T-cell (primary cell): Measurements from ENCODE around the gene SYNM. TPM values are rescaled to one million over a fixed set of nuclear protein-coding genes. Genes with fewer than 3 reads are reported as not detected.
"Not testable (repeated sequence)": the region's sequence is repeated elsewhere in the genome, so short reads cannot be mapped to it uniquely, and the experiment has no call there.

Experiments
- ATAC-seq, 4 experiments: fragments of 200-7000 bp in 3 of 4; fragments of 150-1000 bp in 1 of 4; cut with Tn5 transposase; replicated peaks in 1 of 4; 1 replicate in 3 of 4; 2 replicates in 1 of 4; pipeline ENCODE4 v1.10.0; 2021; ENCODE audit warnings: moderate library complexity in 3 of 4, mild to moderate bottlenecking in 2 of 4, moderate number of reproducible peaks in 1 of 4
- CTCF ChIA-PET, 2 donors: fragments of 300-600 bp; sonication (Branson Sonifier 250); formaldehyde crosslinking; loops; one replicate each; lab custom pipeline; 2022; ENCODE audit warnings: antibody characterized with exemption in 2 of 2; lab: Charles Lee
- POLR2A ChIA-PET, 2 donors: fragments of 300-600 bp; sonication (Branson Sonifier 250); formaldehyde crosslinking; loops; one replicate each; lab custom pipeline; 2022; ENCODE audit warnings: antibody characterized with exemption in 2 of 2; lab: Charles Lee
- DNase-seq, 35 experiments: peaks; one replicate each; pipeline versions ENCODE4 v3.0.0 to v3.0.0-alpha.2; 2013 to 2023
- H3K27ac ChIP-seq: one replicate; pipeline ENCODE4 v1.5.1; 2013; ENCODE audit warnings: low read length
- H3K27me3 ChIP-seq, 2 experiments: replicated peaks in 1 of 2; 1 replicate in 1 of 2; 2 replicates in 1 of 2; pipeline versions ENCODE4 v1.6.1 to v1.7.0; 2013; ENCODE audit warnings: low read length in 1 of 2, mixed read lengths in 1 of 2; ENCODE audit not compliant: control insufficient read depth in 2 of 2, insufficient read depth in 2 of 2; ENCODE audit errors: extremely low read depth in 1 of 2
- H3K36me3 ChIP-seq, 2 donors: 1 replicate in 1 of 2; 2 replicates in 1 of 2; pipeline versions ENCODE4 v1.6.1 to v1.7.0; 2013; ENCODE audit warnings: low read length in 1 of 2; ENCODE audit not compliant: control insufficient read depth in 2 of 2, insufficient read depth in 1 of 2; ENCODE audit errors: extremely low read depth in 1 of 2
- H3K4me1 ChIP-seq, 2 experiments: 1 replicate in 1 of 2; 2 replicates in 1 of 2; pipeline versions ENCODE4 v1.6.1 to v1.7.0; 2013; ENCODE audit warnings: low read length in 2 of 2, mixed read lengths in 1 of 2; ENCODE audit not compliant: insufficient read depth in 2 of 2, control insufficient read depth in 1 of 2; ENCODE audit errors: extremely low read depth in 1 of 2
- H3K4me3 ChIP-seq, 2 donors: 1 replicate in 1 of 2; 2 replicates in 1 of 2; pipeline versions ENCODE4 v1.5.1 to v1.7.0; 2013; ENCODE audit warnings: mild to moderate bottlenecking in 2 of 2, low read length in 1 of 2, moderate library complexity in 1 of 2; ENCODE audit not compliant: control insufficient read depth in 1 of 2; ENCODE audit errors: extremely low read depth in 1 of 2
- H3K9me3 ChIP-seq: 2 replicates; pipeline ENCODE4 v1.7.0; 2013
- H3K27ac Mint-ChIP-seq, 2 donors: one replicate each; pipeline ENCODE4 v1.8.0; 2020 to 2021; ENCODE audit warnings: mild to moderate bottlenecking in 2 of 2, mixed read lengths in 2 of 2
- H3K27me3 Mint-ChIP-seq, 2 donors: one replicate each; pipeline ENCODE4 v1.8.0; 2021 to 2022; ENCODE audit warnings: mixed read lengths in 2 of 2
- H3K36me3 Mint-ChIP-seq: one replicate; pipeline ENCODE4 v1.8.0; 2021; ENCODE audit warnings: mixed read lengths
- H3K4me1 Mint-ChIP-seq, 3 donors: one replicate each; pipeline ENCODE4 v1.8.0; 2020 to 2022; ENCODE audit warnings: mixed read lengths in 3 of 3, mild to moderate bottlenecking in 1 of 3
- H3K4me3 Mint-ChIP-seq, 3 donors: one replicate each; pipeline ENCODE4 v1.8.0; 2020 to 2022; ENCODE audit warnings: mild to moderate bottlenecking in 3 of 3, mixed read lengths in 3 of 3, moderate library complexity in 3 of 3
- H3K9me3 Mint-ChIP-seq, 3 donors: one replicate each; pipeline ENCODE4 v1.8.0; 2020 to 2022; ENCODE audit warnings: mixed read lengths in 3 of 3
- WGBS: methylation state at CpG from one replicate; pipeline ENCODE4 v1.1.5; 2013; ENCODE audit warnings: missing lambda C conversion rate; ENCODE audit not compliant: insufficient coverage; 5-methylcytosine and 5-hydroxymethylcytosine counted together
- total RNA-seq, 35 experiments: library from RNA in 6 of 35; stranded (reverse) in 6 of 35; fragments of 120-200 nt in 1 of 35; gene quantifications; one replicate each; pipeline versions ENCODE4 v1.2.1 to v1.2.4 and lab custom pipeline; 2013 to 2026

SYNM gene
- total RNA-seq, 5 donors from 2014 or later (not counting 1 experiment from before 2014, with no cell fraction given) = 3.7 to 7.3 (median 4.2) TPM

- H3K27me3 ChIP-seq = peaks cover 0 to 46% of the 10 kb centered on the region in 2 experiments
- 5% methylated on average over 77 of the region's 86 CpGs for WGBS
- no peak overlapping the region for H3K27ac ChIP-seq
- POLR2A ChIA-PET = interaction anchor here in 1 of 2 donors (0.6 kb wide), 1 partner anchor 361 kb away, joined by 5 read pairs; no protein-coding TSS in a partner anchor
- Mint-ChIP-seq H3K4me1 (peaks cover 4 to 11% (median 10%) of the 10 kb centered on the region in 3 donors), H3K27me3 (peaks cover 35 to 56% of the 10 kb centered on the region in 2 donors), H3K27ac (no peak overlapping the region), H3K36me3 (no peaks in the 10 kb centered on the region), H3K9me3 (no peaks in the 10 kb centered on the region), H3K4me3 (peak overlapping the region; percentile 62 to 73 (median 66))
- H3K36me3 ChIP-seq = no peaks in the 10 kb centered on the region
- H3K4me3 ChIP-seq = peak overlapping the region; percentile 40 to 73
- ATAC-seq (peak; percentile 75 to 81 (median 78)), DNase-seq (peak in 26 of 35 experiments; percentile 2 to 66 (median 25))
- peaks cover 0 to 13% of the 10 kb centered on the region in 2 experiments for H3K4me1 ChIP-seq
- CTCF ChIA-PET = interaction anchor here (0.6 to 1.6 kb wide), 5 partner anchors 9 to 398 kb away, joined by 3 to 6 read pairs (median 3); no protein-coding TSS in a partner anchor
- H3K9me3 ChIP-seq = no peaks in the 10 kb centered on the region
Observed at GRCh38 chr15:99059010-99059981, 45.6 kb upstream of the SYNM start.

- H3K36me3 ChIP-seq, ATAC-seq, H3K27ac Mint-ChIP-seq, H3K4me3 ChIP-seq, H3K9me3 ChIP-seq, H3K27ac ChIP-seq, DNase-seq, POLR2A ChIA-PET, H3K36me3 Mint-ChIP-seq, H3K9me3 Mint-ChIP-seq: not testable (repeated sequence)
- Histone ChIP-seq H3K27me3 (peaks cover 0 to 46% of the 10 kb centered on the region in 2 experiments), H3K4me1 (peaks cover 0 to 13% of the 10 kb centered on the region in 2 experiments)
- Mint-ChIP-seq H3K4me1 (peaks cover 4 to 11% (median 10%) of the 10 kb centered on the region in 3 donors), H3K27me3 (peaks cover 35 to 60% of the 10 kb centered on the region in 2 donors), H3K4me3 (peak overlapping the region in 1 of 3 donors; percentile 73)
- whole genome bisulfite sequencing = 100% methylated on average over 4 of the region's 18 CpGs
- CTCF ChIA-PET = interaction anchor here in 1 of 2 donors (0.7 kb wide), 1 partner anchor 840 kb away, joined by 3 read pairs; no protein-coding TSS in a partner anchor
Observed at GRCh38 chr15:99060186-99060585, 44.7 kb upstream of the SYNM start.

- H3K4me1 Mint-ChIP-seq = peaks cover 4 to 11% (median 10%) of the 10 kb centered on the region in 3 donors
- DNase-seq = no peak
- peaks cover 27 to 58% of the 10 kb centered on the region in 2 donors for H3K27me3 Mint-ChIP-seq
- Histone ChIP-seq H3K27me3 (peaks cover 0 to 44% of the 10 kb centered on the region in 2 experiments), H3K4me1 (peaks cover 0 to 13% of the 10 kb centered on the region in 2 experiments), H3K9me3 (no peaks in the 10 kb centered on the region), H3K36me3 (no peaks in the 10 kb centered on the region), H3K4me3 (no peak overlapping the region), H3K27ac (no peak overlapping the region)
- H3K9me3 Mint-ChIP-seq = no peaks in the 10 kb centered on the region
- no peak overlapping the region for H3K4me3 Mint-ChIP-seq
- CTCF ChIA-PET = interaction anchor here in 1 of 2 donors (1.3 kb wide), 1 partner anchor 11 kb away, joined by 3 read pairs; no protein-coding TSS in a partner anchor
- no peak for ATAC-seq
- H3K36me3 Mint-ChIP-seq = no peaks in the 10 kb centered on the region
- WGBS = no CpG with 5 or more reads among the region's 5 CpGs
- no peak overlapping the region for H3K27ac Mint-ChIP-seq
- POLR2A ChIA-PET = no interaction called here
Observed at GRCh38 chr15:99062226-99062625, 42.7 kb upstream of the SYNM start.

GRCh38 chr15:99068186-99068585, 36.7 kb upstream of the SYNM start:
- POLR2A ChIA-PET = no interaction called here
- no peaks in the 10 kb centered on the region for H3K36me3 Mint-ChIP-seq

GRCh38 chr15:99070208-99070607, 34.7 kb upstream of the SYNM start:
- H3K9me3 ChIP-seq = no peaks in the 10 kb centered on the region
- no peaks in the 10 kb centered on the region for H3K36me3 ChIP-seq
- H3K27me3 ChIP-seq = peaks cover 0 to 14% of the 10 kb centered on the region in 2 experiments
- H3K27me3 Mint-ChIP-seq = peaks cover 0 to 5% of the 10 kb centered on the region in 2 donors
- POLR2A ChIA-PET = no interaction called here
- CTCF ChIA-PET = interaction anchor here in 1 of 2 donors (0.7 kb wide), 1 partner anchor 8 kb away, joined by 12 read pairs; no protein-coding TSS in a partner anchor
- DNase-seq = no peak
- no peaks in the 10 kb centered on the region for H3K36me3 Mint-ChIP-seq
- H3K9me3 Mint-ChIP-seq = no peaks in the 10 kb centered on the region
- no peak overlapping the region for H3K27ac ChIP-seq
- no peaks in the 10 kb centered on the region for H3K4me1 ChIP-seq
- ATAC-seq = no peak
- WGBS = 82% methylated on average over 2 of the region's 5 CpGs
- no peak overlapping the region for H3K27ac Mint-ChIP-seq
- no peaks in the 10 kb centered on the region for H3K4me1 Mint-ChIP-seq
- no peak overlapping the region for H3K4me3 ChIP-seq
- H3K4me3 Mint-ChIP-seq = no peak overlapping the region

More at GRCh38 chr15:99068186-99068585, 36.7 kb upstream of the SYNM start:
- H3K4me3 ChIP-seq = no peak overlapping the region
- Mint-ChIP-seq H3K27ac (no peak overlapping the region), H3K9me3 (no peaks in the 10 kb centered on the region), H3K27me3 (peaks cover 4 to 16% of the 10 kb centered on the region in 2 donors), H3K4me3 (no peak overlapping the region), H3K4me1 (no peaks in the 10 kb centered on the region)
- H3K36me3 ChIP-seq = no peaks in the 10 kb centered on the region
- CTCF ChIA-PET = interaction anchor here in 1 of 2 donors (1.1 kb wide), 1 partner anchor 9 kb away, joined by 3 read pairs; no protein-coding TSS in a partner anchor
- H3K27me3 ChIP-seq = peaks cover 0 to 12% of the 10 kb centered on the region in 2 experiments
- WGBS = 72% methylated on average over 6 of the region's 6 CpGs
- H3K27ac ChIP-seq = no peak overlapping the region
- no peaks in the 10 kb centered on the region for H3K9me3 ChIP-seq
- no peaks in the 10 kb centered on the region for H3K4me1 ChIP-seq
- no peak for DNase-seq
- no peak for ATAC-seq

GRCh38 chr15:99071091-99071680, 33.7 kb upstream of the SYNM start:
- H3K4me1 Mint-ChIP-seq = peaks cover 1 to 3% (median 2%) of the 10 kb centered on the region in 3 donors
- no peak overlapping the region for H3K27ac Mint-ChIP-seq
- Histone ChIP-seq H3K27ac (no peak overlapping the region), H3K4me3 (no peak overlapping the region), H3K4me1 (no peaks in the 10 kb centered on the region), H3K36me3 (no peaks in the 10 kb centered on the region), H3K9me3 (no peaks in the 10 kb centered on the region), H3K27me3 (peaks cover 0 to 14% of the 10 kb centered on the region in 2 experiments)
- ATAC-seq (no peak), DNase-seq (no peak)
- H3K4me3 Mint-ChIP-seq = no peak overlapping the region
- H3K9me3 Mint-ChIP-seq = no peaks in the 10 kb centered on the region
- ChIA-PET POLR2A (interaction anchor here in 1 of 2 donors (0.7 kb wide), 1 partner anchor 556 kb away, joined by 4 read pairs; no protein-coding TSS in a partner anchor), CTCF (no interaction called here)
- WGBS = 79% methylated on average over 4 of the region's 10 CpGs
- no peaks in the 10 kb centered on the region for H3K36me3 Mint-ChIP-seq
- peaks cover 0 to under 1% of the 10 kb centered on the region in 2 donors for H3K27me3 Mint-ChIP-seq
